G401 (cell line): Measurements from ENCODE around the gene ESR1. TPM values are rescaled to one million over a fixed set of nuclear protein-coding genes. Genes with fewer than 3 reads are reported as not detected.
"Not testable (repeated sequence)": the region's sequence is repeated elsewhere in the genome, so short reads cannot be mapped to it uniquely, and the experiment has no call there.

Experiments
- DNase-seq: peaks from one replicate; pipeline ENCODE4 v3.0.0-alpha.2; 2015; ENCODE audit warnings: low spot score
- in situ Hi-C: cut with HindIII; loops from 2 replicates; pipeline ENCODE4 v1.10.0; 2016; ENCODE audit warnings: low sequenced_read_pairs, mixed read lengths
- total RNA-seq: library from RNA; depleted of rRNA; stranded (reverse); fragments of >200 nt; shearing (Covaris generic); gene quantifications from 2 replicates; pipeline ENCODE4 v1.2.3, GENCODE V29; 2014

Gene ESR1
- total RNA-seq, 1 experiment from 2014 or later: not detected

DNA sequence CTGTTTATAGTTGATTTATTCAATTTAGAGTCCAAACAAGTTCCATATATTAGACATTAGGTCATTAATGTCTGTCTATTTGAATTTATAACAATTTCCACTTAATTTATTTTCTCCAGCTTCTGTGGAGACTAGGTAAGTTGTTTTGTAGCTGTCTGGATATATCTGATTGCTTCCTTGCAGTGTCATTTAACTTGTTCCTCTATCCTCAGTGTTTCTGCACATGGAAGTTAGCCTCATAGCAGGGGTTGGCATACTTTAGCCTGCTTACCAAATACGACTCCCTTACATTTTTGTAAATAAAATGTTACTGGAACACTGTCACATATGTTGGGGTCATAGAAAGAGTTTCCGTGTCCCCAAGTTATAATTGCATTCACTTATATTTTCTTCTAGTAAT, 216.1 kb downstream of the ESR1 start:
- in situ Hi-C loops: no loop called here
- no peak for DNase-seq

DNA sequence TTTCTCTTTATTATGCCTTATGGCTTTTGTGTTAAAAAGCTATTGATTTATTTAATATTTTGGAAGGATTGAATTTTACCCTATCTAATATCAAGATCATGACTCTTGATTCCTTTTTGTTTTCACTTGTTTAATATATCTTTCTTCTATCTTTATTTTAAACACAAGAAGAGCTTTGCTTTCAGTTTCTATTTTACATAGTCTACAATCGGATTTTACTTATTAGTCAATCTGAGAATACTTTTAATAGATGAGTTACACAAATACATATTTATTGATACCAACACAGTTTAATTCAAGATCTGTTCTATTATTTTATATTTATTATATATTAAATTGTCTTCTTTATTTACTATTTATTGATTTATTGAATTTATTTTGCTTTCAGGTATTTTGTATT, 218.8 kb downstream of the ESR1 start:
- in situ Hi-C loops: no loop called here
- no peak for DNase-seq

DNA sequence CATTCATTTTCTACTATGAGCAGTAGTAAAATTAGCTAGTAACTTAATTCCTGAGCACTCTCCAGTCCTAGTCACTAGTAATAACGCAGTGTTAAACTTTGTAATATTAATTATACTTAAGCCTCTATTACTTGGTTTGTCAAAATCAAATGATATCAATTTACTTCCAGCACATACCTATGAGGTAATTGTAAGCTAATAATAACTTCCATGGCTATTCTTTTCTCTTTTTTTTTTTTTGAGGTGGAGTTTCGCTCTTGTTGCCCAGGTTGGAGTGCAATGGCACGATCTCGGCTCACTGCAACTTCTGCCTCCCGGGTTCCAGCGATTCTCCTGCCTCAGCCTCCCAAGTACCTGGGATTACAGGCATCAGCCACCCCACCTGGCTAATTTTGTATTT, 219.3 kb downstream of the ESR1 start:
- in situ Hi-C loops, DNase-seq: not testable (repeated sequence)

DNA sequence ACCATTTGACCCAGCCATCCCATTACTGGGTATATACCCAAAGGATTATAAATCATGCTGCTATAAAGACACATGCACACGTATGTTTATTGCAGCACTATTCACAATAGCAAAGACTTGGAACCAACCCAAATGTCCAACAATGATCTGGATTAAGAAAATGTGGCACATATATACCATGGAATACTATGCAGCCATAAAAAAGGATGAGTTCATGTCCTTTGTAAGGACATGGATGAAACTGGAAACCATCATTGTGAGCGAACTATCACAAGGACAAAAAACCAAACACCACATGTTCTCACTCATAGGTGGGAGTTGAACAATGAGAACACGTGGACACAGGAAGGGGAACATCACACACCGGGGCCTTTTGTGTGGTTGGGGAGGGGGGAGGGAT, 226.3 kb downstream of the ESR1 start:
- DNase-seq, in situ Hi-C loops: not testable (repeated sequence)

DNA sequence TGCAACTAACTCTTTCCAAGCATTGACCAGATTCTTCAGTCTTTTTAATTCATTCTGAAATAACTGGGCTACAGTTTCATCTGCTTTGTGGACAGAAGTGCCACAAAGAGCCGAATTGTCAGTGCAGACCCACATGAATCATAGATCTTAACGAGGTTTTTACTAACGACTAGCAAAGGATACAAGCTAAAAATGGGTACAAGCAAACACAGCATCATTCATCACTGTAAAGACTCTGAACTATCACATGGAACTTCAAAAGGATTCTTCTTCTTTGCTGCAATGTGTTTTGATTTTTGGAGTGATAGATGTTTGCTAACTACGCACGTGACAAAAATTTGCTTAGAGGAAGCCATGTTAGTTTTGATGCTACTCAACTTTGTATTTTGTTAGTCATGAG, 227.1 kb downstream of the ESR1 start:
- in situ Hi-C loops: no loop called here

DNA sequence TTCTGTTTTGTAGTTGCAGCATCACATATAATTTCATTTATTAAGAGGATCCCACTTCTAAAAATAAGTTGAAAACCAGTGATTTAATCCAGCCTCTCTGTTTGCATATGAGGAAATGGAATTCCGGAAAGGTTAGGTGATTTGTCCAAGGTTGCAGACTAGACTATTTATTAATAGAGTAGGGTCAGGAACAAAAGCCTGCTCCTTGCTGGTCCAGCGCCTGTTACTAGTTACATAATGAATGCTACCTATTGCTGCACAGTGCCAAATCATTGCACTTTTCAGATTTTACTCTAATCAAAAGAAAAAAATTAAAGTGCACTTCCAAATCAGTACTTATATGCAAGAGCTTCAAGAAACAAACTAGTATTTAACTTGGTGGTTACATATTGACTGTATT, 238.6 kb downstream of the ESR1 start:
- in situ Hi-C loops: no loop called here
- DNase-seq: no peak

More for the DNA sequence above, 227.1 kb downstream of the ESR1 start:
- no peak for DNase-seq

GRCh38 chr6:152048921-152049320, 241.4 kb downstream of the ESR1 start:
- no peak for DNase-seq
- in situ Hi-C loops: no loop called here

DNA sequence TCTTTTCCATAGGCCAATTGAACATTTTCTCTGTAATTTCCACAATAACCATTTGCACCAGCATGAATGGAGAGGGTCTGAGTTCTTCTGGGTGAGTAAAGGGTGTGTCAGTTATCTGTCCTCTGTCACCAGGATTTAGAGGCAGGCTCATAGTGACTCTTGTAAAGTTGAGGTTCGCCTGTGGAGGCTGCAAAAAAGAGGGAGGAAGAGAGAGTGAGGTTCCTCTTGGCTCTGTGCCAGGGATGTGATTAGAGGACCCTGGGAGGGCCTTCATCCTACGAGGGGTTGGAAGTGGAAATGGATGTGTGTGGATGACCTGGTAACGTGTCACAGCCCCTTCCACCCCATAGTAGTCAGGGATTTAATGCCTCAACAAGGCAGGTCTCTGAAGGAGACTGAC, 242.0 kb downstream of the ESR1 start:
- in situ Hi-C loops: no loop called here
- no peak for DNase-seq

DNA sequence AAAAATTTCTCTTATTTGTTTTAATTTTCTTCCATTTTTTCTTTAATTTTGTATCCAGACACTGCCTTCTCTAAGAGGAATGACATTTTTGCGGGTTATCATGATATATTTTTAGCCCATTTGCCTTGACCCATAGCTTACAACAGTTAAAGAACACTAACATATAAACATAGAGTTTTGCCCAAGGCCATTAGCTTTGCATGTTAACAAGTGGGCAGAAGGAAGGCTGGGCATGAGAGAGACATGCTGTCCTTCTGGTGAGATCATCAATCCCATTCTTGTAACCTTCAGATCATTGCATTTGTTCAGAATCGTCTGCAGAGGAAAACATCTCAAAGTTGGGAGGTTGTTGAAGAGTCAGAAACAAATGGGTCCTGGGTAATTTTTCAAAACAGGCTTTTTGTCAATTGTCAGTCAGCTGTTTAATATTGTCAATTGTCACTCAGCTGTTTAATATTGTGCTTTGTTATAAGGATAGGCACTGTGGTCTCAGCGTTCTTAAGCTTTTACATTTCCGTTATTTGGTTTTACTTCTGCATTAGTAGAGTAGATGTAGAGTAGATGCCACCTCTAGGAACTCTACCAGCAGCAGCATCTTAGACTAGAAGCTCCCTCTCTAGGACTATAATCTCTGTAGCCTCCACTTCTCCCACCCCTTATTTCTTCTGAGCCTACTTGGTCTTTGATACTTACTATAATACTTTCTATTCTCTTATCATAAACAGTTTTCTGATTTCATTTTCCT, 243.1 kb downstream of the ESR1 start:
- no peak for DNase-seq
- in situ Hi-C loops: no loop called here

- DNase-seq: no peak
- in situ Hi-C loops: no loop called here
Observed at GRCh38 chr6:152052061-152052460, 244.6 kb downstream of the ESR1 start.

GRCh38 chr6:152053332-152053731, 245.8 kb downstream of the ESR1 start:
- in situ Hi-C loops: no loop called here
- DNase-seq: no peak

DNA sequence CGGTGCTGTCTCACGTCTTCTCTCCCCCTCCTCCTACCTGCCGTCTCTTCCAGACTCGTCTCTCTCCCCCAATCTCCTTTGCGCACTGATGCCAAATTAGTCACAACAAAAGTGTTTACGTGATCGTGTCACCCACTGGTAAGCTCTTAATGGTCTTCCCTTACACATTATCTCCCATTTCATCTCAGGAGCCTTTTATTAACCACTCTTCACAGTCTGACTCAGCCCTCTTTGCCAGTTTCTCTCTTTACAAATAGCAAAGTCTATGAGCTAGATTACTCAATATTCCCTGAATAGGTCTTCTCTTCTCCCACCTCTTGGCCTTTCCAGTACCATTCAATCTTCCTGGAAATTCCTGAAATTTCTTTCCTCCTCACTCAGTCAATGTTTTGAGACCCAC, 247.0 kb downstream of the ESR1 start:
- DNase-seq: no peak
- in situ Hi-C loops: no loop called here

DNA sequence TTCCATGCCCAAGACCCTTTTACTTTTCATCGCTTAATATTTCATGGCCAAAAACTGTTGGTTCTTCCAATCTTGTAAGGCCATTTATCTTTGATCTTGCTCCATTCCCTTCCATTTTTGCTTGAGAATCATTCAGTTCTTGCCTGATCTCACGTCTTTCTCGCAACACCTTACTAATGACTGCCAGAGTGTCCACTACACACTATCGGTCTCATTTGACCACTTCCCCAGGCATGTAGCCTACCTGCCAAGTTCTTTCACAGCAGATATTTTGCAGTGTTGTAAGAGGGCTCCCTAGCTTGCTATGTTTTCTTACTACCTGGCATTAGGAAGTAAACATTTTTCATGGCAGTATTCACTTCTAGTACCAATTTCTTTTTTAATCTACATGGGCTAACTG, 248.0 kb downstream of the ESR1 start:
- DNase-seq: no peak
- in situ Hi-C loops: no loop called here

DNA sequence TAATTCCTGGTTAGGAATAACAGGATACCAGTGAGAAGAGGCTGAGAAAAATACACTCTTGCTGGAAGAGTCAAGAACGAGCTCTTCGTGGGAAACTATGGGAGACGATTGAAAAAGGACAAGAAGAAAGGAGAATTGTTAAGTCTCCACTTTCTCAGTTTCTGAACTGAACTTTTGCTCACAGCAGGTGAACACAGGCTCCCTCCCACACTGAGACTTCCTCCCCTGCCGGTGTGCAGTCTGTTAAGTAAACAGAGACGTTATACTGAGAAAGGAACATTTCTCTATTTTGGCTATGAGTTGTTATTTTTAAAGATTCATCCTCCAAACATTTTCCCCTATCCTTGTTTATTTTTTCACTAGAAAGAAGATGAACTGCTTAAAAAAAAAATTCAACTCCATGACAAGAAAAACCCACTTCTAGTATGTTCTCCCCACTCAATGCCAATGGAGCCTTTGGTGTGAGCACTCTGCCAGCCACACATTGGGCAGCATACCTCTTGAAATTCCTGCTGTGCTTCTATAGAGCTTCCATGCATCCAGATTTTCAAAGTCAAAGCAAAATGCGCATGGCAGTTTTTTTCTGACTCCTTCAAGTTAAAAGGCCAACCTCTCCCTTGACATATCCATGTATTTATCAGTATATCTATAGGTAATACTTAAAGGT, 250.5 kb downstream of the ESR1 start:
- DNase-seq: no peak
- in situ Hi-C loops: no loop called here

- no peak for DNase-seq
- in situ Hi-C loops: no loop called here
Observed at GRCh38 chr6:152059909-152060308, 252.4 kb downstream of the ESR1 start.

- in situ Hi-C loops: no loop called here
- DNase-seq: no peak
Observed at GRCh38 chr6:152062476-152062875, 255.0 kb downstream of the ESR1 start.

- DNase-seq: no peak
- in situ Hi-C loops: no loop called here
Observed at GRCh38 chr6:152063170-152063921, 255.9 kb downstream of the ESR1 start.

DNA sequence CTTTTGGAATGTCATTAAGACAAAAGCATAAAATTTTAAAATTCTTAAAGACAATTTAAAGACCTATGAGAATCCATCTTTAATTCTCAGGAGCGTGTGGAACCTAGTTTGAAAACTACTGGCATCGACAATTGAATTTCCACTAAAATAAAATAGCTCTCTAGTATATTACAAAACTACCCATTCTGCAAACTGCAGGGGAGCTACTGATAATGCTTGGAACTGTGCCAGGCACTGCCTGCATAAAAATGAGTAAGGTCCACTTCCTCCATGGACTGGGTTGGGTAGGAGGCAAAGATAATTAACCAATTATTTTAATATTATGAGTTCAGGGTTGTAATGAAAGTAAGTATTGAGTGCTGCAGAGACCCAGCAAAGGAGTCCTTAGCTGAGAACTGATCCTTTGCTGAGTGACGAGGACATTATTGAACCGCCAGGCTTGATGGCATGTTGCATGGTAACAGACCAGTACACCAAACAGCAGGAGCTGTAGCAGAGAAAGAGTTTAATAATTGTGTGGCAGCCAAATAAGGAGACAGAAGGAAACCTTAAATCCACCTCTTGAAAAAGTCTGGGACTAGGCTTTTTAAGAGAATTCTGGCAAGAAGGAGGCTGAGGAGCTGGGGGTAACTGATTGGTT, 261.3 kb downstream of the ESR1 start:
- in situ Hi-C loops: no loop called here
- no peak for DNase-seq

DNA sequence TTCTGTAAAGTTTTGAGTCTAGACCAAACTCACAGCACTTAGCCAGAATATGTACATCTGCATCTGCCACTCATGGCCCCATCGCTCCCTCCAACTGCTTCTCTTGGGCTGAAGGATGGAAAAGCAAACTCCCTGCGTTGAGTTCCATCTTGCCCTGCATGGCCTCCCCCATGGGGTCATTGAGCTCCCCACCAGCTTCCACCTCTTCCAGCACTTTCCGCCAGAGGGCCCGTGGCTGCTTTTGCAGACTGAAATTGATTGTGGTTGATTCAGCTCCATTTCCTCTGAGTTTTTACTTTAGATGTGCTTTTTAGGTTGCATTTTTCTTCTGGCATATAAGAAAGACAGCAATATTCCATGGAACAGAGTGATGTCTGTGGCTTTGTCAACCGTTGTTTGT, 263.1 kb downstream of the ESR1 start:
- in situ Hi-C loops: no loop called here

GRCh38 chr6:152071318-152071717, 263.8 kb downstream of the ESR1 start:
- in situ Hi-C loops: no loop called here
- no peak for DNase-seq

More for the DNA sequence above, 263.1 kb downstream of the ESR1 start:
- DNase-seq: no peak
